OCI-LY7 (cell line): Measurements from ENCODE around the gene PITPNC1. TPM values are rescaled to one million over a fixed set of nuclear protein-coding genes. Genes with fewer than 3 reads are reported as not detected.

Experiments
- BruUV-seq: library from RNA; stranded (reverse); fragments of 400-500 nt; replicated peaks from 2 replicates; lab custom pipeline; 2021; lab: Mats Ljungman, UMichigan
- CTCF ChIA-PET: fragments of 300-600 bp; sonication (Branson Sonifier 250); formaldehyde crosslinking; loops from one replicate; lab custom pipeline; 2022; ENCODE audit warnings: antibody characterized with exemption; ENCODE audit not compliant: unreplicated experiment; lab: Charles Lee
- POLR2A ChIA-PET: fragments of 300-600 bp; sonication (Branson Sonifier 250); formaldehyde crosslinking; loops from one replicate; lab custom pipeline; 2022; ENCODE audit warnings: antibody characterized with exemption; lab: Charles Lee
- DNase-seq: peaks from one replicate; pipeline ENCODE4 v3.0.0-alpha.2; 2015; ENCODE audit warnings: low spot score
- H2AFZ ChIP-seq: fragments of 200-600 bp; sonication (generic), shearing (Covaris generic); 2 replicates; pipeline ENCODE4 v1.6.1; 2014; ENCODE audit warnings: mild to moderate bottlenecking, antibody characterized with exemption, low read length, moderate library complexity
- H3K27ac ChIP-seq: fragments of 200-600 bp; sonication (generic); 2 replicates; pipeline ENCODE4 v1.5.1; 2014; ENCODE audit warnings: mixed run types, low read depth, mild to moderate bottlenecking, moderate library complexity, low read length, inconsistent platforms; ENCODE audit not compliant: poor library complexity, severe bottlenecking
- H3K36me3 ChIP-seq: fragments of 200-600 bp; sonication (generic); 2 replicates; pipeline ENCODE4 v1.6.1; 2014; ENCODE audit warnings: mild to moderate bottlenecking, antibody characterized with exemption, low read length, moderate library complexity, mixed read lengths; ENCODE audit not compliant: insufficient read depth
- H3K4me1 ChIP-seq: fragments of 200-600 bp; sonication (generic); 2 replicates; pipeline ENCODE4 v1.5.1; 2014; ENCODE audit warnings: mild to moderate bottlenecking, low read length; ENCODE audit not compliant: insufficient read depth, poor library complexity, severe bottlenecking
- H3K4me2 ChIP-seq: fragments of 200-600 bp; sonication (generic); 2 replicates; pipeline ENCODE4 v1.6.1; 2014; ENCODE audit warnings: mild to moderate bottlenecking, low read length
- H3K4me3 ChIP-seq: fragments of 200-600 bp; sonication (generic); 2 replicates; pipeline ENCODE4 v1.5.1; 2014; ENCODE audit warnings: mild to moderate bottlenecking, low read depth, low read length; ENCODE audit not compliant: poor library complexity, severe bottlenecking
- H3K79me2 ChIP-seq: fragments of 200-600 bp; sonication (generic); 2 replicates; pipeline ENCODE4 v1.6.1; 2016; ENCODE audit warnings: low read depth, mild to moderate bottlenecking, low read length, moderate library complexity, mixed read lengths; ENCODE audit not compliant: insufficient read depth
- H3K9me2 ChIP-seq: fragments of 200-600 bp; sonication (generic); 2 replicates; pipeline ENCODE4 v1.6.1; 2016; ENCODE audit warnings: mild to moderate bottlenecking, low read length, mixed read lengths; ENCODE audit not compliant: insufficient read depth
- H3K9me3 ChIP-seq: fragments of 200-600 bp; sonication (generic); 2 replicates; pipeline ENCODE4 v1.6.1; 2014; ENCODE audit warnings: mild to moderate bottlenecking, mixed run types, low read length, mixed read lengths
- H4K20me1 ChIP-seq: fragments of 200-600 bp; sonication (generic); 2 replicates; pipeline ENCODE4 v1.6.1; 2014; ENCODE audit warnings: mild to moderate bottlenecking, antibody characterized with exemption, low read length, moderate library complexity, mixed read lengths; ENCODE audit not compliant: insufficient read depth
- EZH2phosphoT487 ChIP-seq: fragments of 200-600 bp; sonication (generic); IDR thresholded peaks from 2 replicates; pipeline ENCODE4 v1.6.1; 2018; ENCODE audit warnings: low read depth, borderline replicate concordance, mild to moderate bottlenecking, mixed run types, antibody characterized with exemption, low read length, moderate library complexity, mixed read lengths
- intact Hi-C: fragments of 100-400 bp; cut with micrococcal nuclease; formaldehyde crosslinking; loops from one replicate; pipeline ENCODE4 v1.10.0; 2022; ENCODE audit not compliant: unreplicated experiment
- total RNA-seq, 2 experiments: library from RNA; depleted of rRNA in 1 of 2; stranded (reverse); fragments of >200 nt in 1 of 2; shearing (Covaris generic) in 1 of 2; gene quantifications; 2 replicates each; pipeline ENCODE4 v1.2.3, GENCODE V29; 2014 to 2022
- TF ChIP-seq, protein P1 (sequence below): fragments of 200-600 bp; sonication (generic); conservative IDR thresholded peaks from 2 replicates; pipeline ENCODE4 v1.5.1; 2014; ENCODE audit warnings: mild to moderate bottlenecking, antibody characterized with exemption, low read length, moderate library complexity, mixed read lengths

The PITPNC1 gene
- total RNA-seq, 2 experiments from 2014 or later: 14.3 to 21.1 TPM

DNA sequence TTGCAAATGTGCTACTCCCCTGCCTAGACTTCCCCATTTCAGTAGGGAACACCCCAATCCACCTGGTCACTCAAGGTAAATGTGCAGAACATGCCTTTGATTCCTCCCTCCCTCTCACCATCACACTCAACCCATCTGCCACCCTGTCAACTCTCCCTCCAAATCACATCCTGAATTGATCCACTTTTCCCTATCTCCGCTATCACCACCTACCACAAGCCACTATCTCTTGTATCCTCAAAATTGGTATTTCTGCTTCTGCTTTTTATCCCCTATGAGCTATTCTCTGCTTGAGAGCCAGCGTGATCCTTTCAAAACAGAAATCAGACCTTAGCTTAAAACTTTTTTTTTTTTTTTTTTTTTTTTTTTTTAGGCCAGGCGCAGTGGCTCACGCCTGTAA, 335.3 kb downstream of the PITPNC1 start:
- no peak overlapping the region for H3K4me3 ChIP-seq
- H2AFZ ChIP-seq: no peak overlapping the region
- H3K36me3 ChIP-seq: no peaks in the 10 kb centered on the region
- no peak for DNase-seq
- ChIA-PET CTCF (no interaction called here), POLR2A (interaction anchor here (0.6 to 1.4 kb wide), 6 partner anchors 10 to 746 kb away, joined by 3 to 8 read pairs (median 3); no protein-coding TSS in a partner anchor)
- intact Hi-C loops: no loop called here
- no peaks in the 10 kb centered on the region; the same call in 1 of the 2 replicates for H3K9me3 ChIP-seq
- H3K79me2 ChIP-seq: peaks cover 9% of the 10 kb centered on the region; the same call in 1 of the 2 replicates
- no peak overlapping the region for H3K27ac ChIP-seq
- H3K4me1 ChIP-seq: peaks cover 9% of the 10 kb centered on the region
- no peak for TF ChIP-seq EZH2phosphoT487
- TF ChIP-seq, protein P1, sequence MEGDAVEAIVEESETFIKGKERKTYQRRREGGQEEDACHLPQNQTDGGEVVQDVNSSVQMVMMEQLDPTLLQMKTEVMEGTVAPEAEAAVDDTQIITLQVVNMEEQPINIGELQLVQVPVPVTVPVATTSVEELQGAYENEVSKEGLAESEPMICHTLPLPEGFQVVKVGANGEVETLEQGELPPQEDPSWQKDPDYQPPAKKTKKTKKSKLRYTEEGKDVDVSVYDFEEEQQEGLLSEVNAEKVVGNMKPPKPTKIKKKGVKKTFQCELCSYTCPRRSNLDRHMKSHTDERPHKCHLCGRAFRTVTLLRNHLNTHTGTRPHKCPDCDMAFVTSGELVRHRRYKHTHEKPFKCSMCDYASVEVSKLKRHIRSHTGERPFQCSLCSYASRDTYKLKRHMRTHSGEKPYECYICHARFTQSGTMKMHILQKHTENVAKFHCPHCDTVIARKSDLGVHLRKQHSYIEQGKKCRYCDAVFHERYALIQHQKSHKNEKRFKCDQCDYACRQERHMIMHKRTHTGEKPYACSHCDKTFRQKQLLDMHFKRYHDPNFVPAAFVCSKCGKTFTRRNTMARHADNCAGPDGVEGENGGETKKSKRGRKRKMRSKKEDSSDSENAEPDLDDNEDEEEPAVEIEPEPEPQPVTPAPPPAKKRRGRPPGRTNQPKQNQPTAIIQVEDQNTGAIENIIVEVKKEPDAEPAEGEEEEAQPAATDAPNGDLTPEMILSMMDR: no peak
- no TSS peak for BruUV-seq
- no peaks in the 10 kb centered on the region for H3K9me2 ChIP-seq
- H4K20me1 ChIP-seq: no peaks in the 10 kb centered on the region
- H3K4me2 ChIP-seq: no peak overlapping the region

DNA sequence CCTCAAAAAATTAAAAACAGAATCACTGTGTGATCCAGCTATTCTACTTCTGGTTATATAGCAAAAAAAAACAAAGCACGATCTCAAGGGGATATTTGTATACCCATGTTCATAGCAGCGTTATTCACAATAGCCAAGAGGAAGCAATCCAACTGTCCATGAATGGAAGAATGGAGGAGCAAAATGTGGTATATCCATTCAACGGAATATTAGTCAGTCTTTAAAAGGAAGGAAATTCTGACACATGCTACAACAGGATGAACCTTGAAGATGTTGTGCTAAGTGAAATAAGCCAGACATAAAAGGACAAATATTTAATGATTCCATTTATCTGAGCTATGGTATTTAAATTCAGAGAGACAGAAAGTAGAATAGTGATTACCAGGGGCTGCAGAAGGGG, 336.1 kb downstream of the PITPNC1 start:
- Histone ChIP-seq H2AFZ (no peak overlapping the region), H3K79me2 (peaks cover 13% of the 10 kb centered on the region; the same call in 1 of the 2 replicates), H3K4me2 (no peak overlapping the region), H3K9me2 (no peaks in the 10 kb centered on the region), H3K4me1 (peaks cover 9% of the 10 kb centered on the region), H3K27ac (no peak overlapping the region), H3K9me3 (no peaks in the 10 kb centered on the region; the same call in 1 of the 2 replicates), H3K36me3 (no peaks in the 10 kb centered on the region), H4K20me1 (no peaks in the 10 kb centered on the region), H3K4me3 (no peak overlapping the region)
- CTCF ChIA-PET: no interaction called here
- POLR2A ChIA-PET: interaction anchor here (1.4 kb wide), 2 partner anchors 11 to 13 kb away, joined by 3 to 4 read pairs; no protein-coding TSS in a partner anchor
- no peak for DNase-seq
- intact Hi-C loops: no loop called here
- BruUV-seq: no TSS peak
- TF ChIP-seq, protein P1: no peak
- no peak for TF ChIP-seq EZH2phosphoT487

DNA sequence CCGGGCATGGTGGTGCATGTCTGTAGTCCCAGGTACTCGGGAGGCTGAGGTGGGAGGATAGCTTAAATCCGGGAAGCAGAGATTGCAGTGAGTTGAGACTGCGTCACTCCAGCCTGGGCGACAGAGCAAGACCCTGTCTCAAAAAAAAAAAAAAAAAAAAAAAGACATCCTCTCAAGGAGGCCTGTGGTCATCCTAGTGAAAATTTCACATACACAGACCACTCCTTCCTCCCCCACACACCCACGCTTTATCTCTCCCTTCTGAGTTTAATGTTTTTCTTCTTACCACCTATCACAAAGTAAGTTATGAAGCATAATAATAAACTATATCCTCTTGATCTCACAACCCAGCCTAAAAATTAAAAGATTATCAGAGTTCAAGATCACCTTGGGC, 339.3 kb downstream of the PITPNC1 start:
- peak overlapping the region; percentile 84 for H3K4me3 ChIP-seq
- POLR2A ChIA-PET: interaction anchor here (0.9 to 1.7 kb wide), 2 partner anchors 8 to 10 kb away, joined by 3 to 6 read pairs; no protein-coding TSS in a partner anchor
- no TSS peak for BruUV-seq
- no peak for DNase-seq
- peak overlapping the region; percentile 58 for H3K27ac ChIP-seq
- CTCF ChIA-PET: no interaction called here
- no peaks in the 10 kb centered on the region for H3K9me2 ChIP-seq
- H4K20me1 ChIP-seq: no peaks in the 10 kb centered on the region
- peak overlapping the region; percentile 76 for H3K4me2 ChIP-seq
- intact Hi-C loops: loop anchor here (2.0 to 5.0 kb wide), 2 partner anchors 108 to 321 kb away; partner anchors contain the start of genes BPTF and KPNA2
- H3K36me3 ChIP-seq: peaks cover 17% of the 10 kb centered on the region
- peak overlapping the region; percentile 41; the same call in 1 of the 2 replicates for H2AFZ ChIP-seq
- H3K79me2 ChIP-seq: peaks cover 45% of the 10 kb centered on the region
- H3K4me1 ChIP-seq: peaks cover 27% of the 10 kb centered on the region
- no peak for TF ChIP-seq EZH2phosphoT487
- TF ChIP-seq, protein P1: no peak
- H3K9me3 ChIP-seq: no peaks in the 10 kb centered on the region; the same call in 1 of the 2 replicates
